Activated B cell treated with CpG ODN at 0.5 μM for 24 hours (primary cell): Measurements from ENCODE around the gene ARL3. TPM values are rescaled to one million over a fixed set of nuclear protein-coding genes. Genes with fewer than 3 reads are reported as not detected.

Experiments
- ATAC-seq: fragments of 200-7000 bp; cut with Tn5 transposase; one replicate; pipeline ENCODE4 v1.10.0; 2021; ENCODE audit warnings: low read depth, mild to moderate bottlenecking, moderate library complexity
- CTCF ChIA-PET: fragments of 350-600 bp; sonication (Branson Sonifier 250); formaldehyde crosslinking; loops from one replicate; lab custom pipeline; 2021; ENCODE audit warnings: antibody characterized with exemption; lab: Charles Lee
- POLR2A ChIA-PET: fragments of 350-600 bp; sonication (Branson Sonifier 250); formaldehyde crosslinking; loops from one replicate; lab custom pipeline; 2021; ENCODE audit warnings: antibody characterized with exemption; lab: Charles Lee
- DNase-seq: peaks from one replicate; pipeline ENCODE4 v3.0.0; 2022
- H3K27ac Mint-ChIP-seq: one replicate; pipeline ENCODE4 v1.8.0; 2020; ENCODE audit warnings: mixed read lengths
- H3K27me3 Mint-ChIP-seq: one replicate; pipeline ENCODE4 v1.8.0; 2021; ENCODE audit warnings: mixed read lengths
- H3K36me3 Mint-ChIP-seq: one replicate; pipeline ENCODE4 v1.8.0; 2021; ENCODE audit warnings: low read depth, mixed read lengths
- H3K4me1 Mint-ChIP-seq: one replicate; pipeline ENCODE4 v1.8.0; 2021; ENCODE audit warnings: mixed read lengths
- H3K4me3 Mint-ChIP-seq: one replicate; pipeline ENCODE4 v1.8.0; 2020; ENCODE audit warnings: mild to moderate bottlenecking, mixed read lengths
- H3K9me3 Mint-ChIP-seq: one replicate; pipeline ENCODE4 v1.8.0; 2020; ENCODE audit warnings: mixed read lengths
- intact Hi-C: fragments of 100-400 bp; cut with micrococcal nuclease; formaldehyde crosslinking; loops from one replicate; pipeline ENCODE4 v1.15.1; 2024
- total RNA-seq: library from RNA; stranded (reverse); gene quantifications from 2 replicates; pipeline ENCODE4 v1.2.3, GENCODE V29; 2022
- TF ChIP-seq, protein P1 (sequence below): fragments of 200-600 bp; IDR thresholded peaks from one replicate; pipeline ENCODE4 v1.8.0; 2022; ENCODE audit warnings: antibody characterized with exemption, mild to moderate bottlenecking

The ARL3 gene
- total RNA-seq, 1 donor from 2014 or later, result 5.1 TPM

DNA sequence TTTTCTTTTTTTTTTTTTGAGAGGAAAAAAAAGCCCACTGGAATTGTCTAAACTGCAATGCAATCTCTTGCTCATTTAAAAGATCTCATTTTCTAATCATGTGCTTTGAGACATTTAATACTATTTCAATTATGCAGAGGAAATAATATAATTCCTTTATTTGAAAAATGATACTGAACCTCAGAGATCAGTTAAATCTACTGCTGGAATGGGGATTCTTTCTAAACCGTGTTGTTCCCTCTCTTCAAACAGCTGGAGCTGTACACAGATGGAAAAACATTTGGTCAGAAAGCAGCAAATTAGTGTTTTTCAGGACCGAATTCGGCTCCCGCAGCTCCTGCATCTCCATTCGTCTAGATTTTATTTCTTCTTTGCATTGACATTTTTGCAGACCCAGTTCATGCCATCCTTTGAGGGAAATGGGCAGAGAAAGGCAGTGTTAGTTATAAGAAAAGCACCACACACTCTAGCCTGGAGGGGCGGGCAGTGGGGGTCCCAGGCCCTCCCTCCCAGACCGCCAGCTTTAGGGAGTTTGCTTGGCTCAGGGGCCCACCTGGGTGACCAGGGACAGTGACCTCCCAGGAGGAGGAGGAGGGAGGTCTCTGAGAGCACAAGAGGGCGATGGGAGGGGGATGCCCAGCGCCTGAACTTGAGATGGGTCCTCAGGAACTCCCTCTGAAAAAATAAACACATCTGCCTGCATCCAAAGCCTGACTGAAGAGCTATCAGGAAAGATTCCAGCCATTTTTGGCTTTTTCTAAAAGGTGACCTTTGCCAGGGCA lies 37.5 kb downstream of the ARL3 start:
- TF ChIP-seq, protein P1, sequence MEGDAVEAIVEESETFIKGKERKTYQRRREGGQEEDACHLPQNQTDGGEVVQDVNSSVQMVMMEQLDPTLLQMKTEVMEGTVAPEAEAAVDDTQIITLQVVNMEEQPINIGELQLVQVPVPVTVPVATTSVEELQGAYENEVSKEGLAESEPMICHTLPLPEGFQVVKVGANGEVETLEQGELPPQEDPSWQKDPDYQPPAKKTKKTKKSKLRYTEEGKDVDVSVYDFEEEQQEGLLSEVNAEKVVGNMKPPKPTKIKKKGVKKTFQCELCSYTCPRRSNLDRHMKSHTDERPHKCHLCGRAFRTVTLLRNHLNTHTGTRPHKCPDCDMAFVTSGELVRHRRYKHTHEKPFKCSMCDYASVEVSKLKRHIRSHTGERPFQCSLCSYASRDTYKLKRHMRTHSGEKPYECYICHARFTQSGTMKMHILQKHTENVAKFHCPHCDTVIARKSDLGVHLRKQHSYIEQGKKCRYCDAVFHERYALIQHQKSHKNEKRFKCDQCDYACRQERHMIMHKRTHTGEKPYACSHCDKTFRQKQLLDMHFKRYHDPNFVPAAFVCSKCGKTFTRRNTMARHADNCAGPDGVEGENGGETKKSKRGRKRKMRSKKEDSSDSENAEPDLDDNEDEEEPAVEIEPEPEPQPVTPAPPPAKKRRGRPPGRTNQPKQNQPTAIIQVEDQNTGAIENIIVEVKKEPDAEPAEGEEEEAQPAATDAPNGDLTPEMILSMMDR, result no peak
- Mint-ChIP-seq H3K27me3 (no peaks in the 10 kb centered on the region), H3K36me3 (peaks cover 2% of the 10 kb centered on the region), H3K4me3 (no peak overlapping the region), H3K27ac (peak overlapping the region; percentile 31), H3K9me3 (no peaks in the 10 kb centered on the region), H3K4me1 (peaks cover 45% of the 10 kb centered on the region)
- ATAC-seq (no peak), DNase-seq (no peak)
- ChIA-PET CTCF (interaction anchor here (1.3 to 2.5 kb wide), 2 partner anchors 32 to 37 kb away, joined by 6 to 10 read pairs; partner anchors contain the start of genes ARL3, SFXN2 and TRIM8), POLR2A (interaction anchor here (0.6 to 4.4 kb wide), 10 partner anchors 12 to 1014 kb away, joined by 3 to 78 read pairs (median 10); partner anchors contain the start of genes ARL3, FBXL15, SFXN2 and TRIM8)
- intact Hi-C loops, result loop anchor here (2.0 to 5.0 kb wide), 2 partner anchors 30 to 36 kb away; partner anchors contain the start of genes ARL3 and SFXN2

DNA sequence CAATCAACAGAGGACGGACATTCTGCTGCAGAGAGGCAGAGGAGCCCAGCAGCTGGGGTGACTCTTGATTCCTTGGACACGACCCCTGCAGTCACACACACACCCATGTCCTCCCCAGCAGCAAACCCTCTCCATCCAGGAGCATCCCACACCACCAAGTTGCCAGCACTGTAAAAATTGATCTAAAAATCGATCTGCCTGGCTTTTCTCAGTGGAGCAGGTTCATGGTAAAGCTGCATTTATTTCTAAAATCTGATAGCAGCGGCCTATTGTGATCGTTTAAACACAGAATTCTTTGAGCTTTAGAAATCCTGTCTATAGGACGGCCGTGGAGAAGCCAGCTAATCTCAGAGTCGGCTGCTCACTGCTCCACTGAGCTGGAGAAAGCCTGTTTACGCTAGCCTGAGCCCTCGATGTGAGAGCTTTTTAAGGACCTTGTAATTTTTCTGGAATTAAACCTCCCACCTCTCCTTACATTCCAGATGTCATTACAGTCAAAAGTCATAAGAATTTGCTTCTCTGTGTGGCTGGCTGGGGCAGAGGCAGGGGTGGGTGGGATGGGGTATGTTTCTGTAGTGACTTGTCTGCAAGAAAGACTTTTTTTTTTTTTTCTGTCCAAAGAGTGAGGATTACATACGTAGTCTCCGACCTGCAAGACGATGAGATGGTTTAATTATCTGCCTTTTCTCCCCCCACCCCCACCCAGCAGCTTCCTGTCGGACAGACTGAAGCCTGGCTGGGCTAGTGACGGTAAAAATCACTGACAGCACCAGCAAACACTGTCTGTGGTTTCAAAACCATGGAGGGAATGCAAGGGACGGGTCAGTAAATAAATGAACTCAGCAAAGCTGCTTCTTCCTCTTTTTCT lies 38.3 kb downstream of the ARL3 start:
- DNase-seq, result no peak

DNA sequence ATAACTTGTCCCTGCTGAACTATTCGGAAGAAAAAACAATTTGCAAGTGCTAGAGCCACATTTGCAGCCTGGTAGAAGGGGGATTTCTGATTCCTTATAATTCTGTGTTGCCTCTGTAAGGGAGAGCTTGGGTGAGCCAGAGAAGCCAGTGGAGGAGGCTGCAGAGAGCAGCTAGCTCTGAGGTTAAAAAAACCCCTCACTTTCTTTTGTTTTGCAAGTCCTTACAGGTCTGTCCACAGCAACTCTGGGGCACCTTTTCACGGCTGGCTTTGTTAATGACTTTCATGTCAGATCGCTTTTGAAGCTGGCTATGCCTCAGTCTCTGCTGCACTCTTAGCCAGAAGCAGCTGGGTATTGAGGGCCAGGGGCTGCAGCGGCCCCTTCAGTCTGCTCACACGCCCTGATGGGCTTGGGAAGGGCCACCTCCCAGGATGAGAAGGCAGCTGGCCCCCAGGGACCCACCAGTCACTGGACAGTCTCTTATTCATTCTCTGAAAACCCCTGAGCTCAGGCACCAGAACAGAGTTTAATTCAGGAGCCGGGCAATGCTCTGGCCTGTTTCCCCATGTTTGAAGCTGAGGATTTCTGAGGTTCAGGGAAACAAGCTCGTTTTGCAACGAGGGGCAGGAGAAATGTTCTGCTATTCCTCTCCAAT lies 39.1 kb downstream of the ARL3 start:
- intact Hi-C loops, result loop anchor here (5.0 kb wide), 1 partner anchor 37 kb away; the partner anchor contains the start of genes ARL3 and SFXN2
- Mint-ChIP-seq H3K4me1 (peaks cover 45% of the 10 kb centered on the region), H3K9me3 (no peaks in the 10 kb centered on the region), H3K27me3 (no peaks in the 10 kb centered on the region), H3K4me3 (peak overlapping the region; percentile 46), H3K36me3 (no peaks in the 10 kb centered on the region), H3K27ac (no peak overlapping the region)
- DNase-seq (no peak), ATAC-seq (no peak)
- TF ChIP-seq, protein P1, result no peak
- ChIA-PET POLR2A (interaction anchor here (0.9 to 4.4 kb wide), 6 partner anchors 14 to 38 kb away, joined by 3 to 78 read pairs (median 16); partner anchors contain the start of genes ARL3, SFXN2 and TRIM8), CTCF (interaction anchor here (0.9 to 2.5 kb wide), 3 partner anchors 14 to 39 kb away, joined by 3 to 10 read pairs (median 6); partner anchors contain the start of genes ARL3, SFXN2 and TRIM8)

More for the DNA sequence above, 38.3 kb downstream of the ARL3 start:
- CTCF ChIA-PET, result interaction anchor here (0.9 to 2.5 kb wide), 3 partner anchors 15 to 38 kb away, joined by 3 to 10 read pairs (median 6); partner anchors contain the start of genes ARL3, SFXN2 and TRIM8
- intact Hi-C loops, result loop anchor here (2.0 to 5.0 kb wide), 2 partner anchors 29 to 36 kb away; partner anchors contain the start of genes ARL3 and SFXN2
- peak; percentile 51 for ATAC-seq
- H3K27ac Mint-ChIP-seq, result no peak overlapping the region
- H3K36me3 Mint-ChIP-seq, result no peaks in the 10 kb centered on the region
- POLR2A ChIA-PET, result interaction anchor here (0.6 to 4.4 kb wide), 9 partner anchors 15 to 1015 kb away, joined by 3 to 78 read pairs (median 11); partner anchors contain the start of genes ARL3, FBXL15, SFXN2 and TRIM8
- H3K27me3 Mint-ChIP-seq, result no peaks in the 10 kb centered on the region
- TF ChIP-seq, protein P1, result no peak
- H3K9me3 Mint-ChIP-seq, result no peaks in the 10 kb centered on the region
- peak overlapping the region; percentile 46 for H3K4me3 Mint-ChIP-seq
- peaks cover 45% of the 10 kb centered on the region for H3K4me1 Mint-ChIP-seq

- H3K27ac Mint-ChIP-seq, result no peak overlapping the region
- DNase-seq (no peak), ATAC-seq (no peak)
- TF ChIP-seq, protein P1, result no peak
- peaks cover 45% of the 10 kb centered on the region for H3K4me1 Mint-ChIP-seq
- H3K27me3 Mint-ChIP-seq, result no peaks in the 10 kb centered on the region
- CTCF ChIA-PET, result interaction anchor here (0.6 to 2.5 kb wide), 3 partner anchors 29 to 40 kb away, joined by 5 to 10 read pairs (median 7); partner anchors contain the start of genes ARL3, SFXN2 and TRIM8
- H3K9me3 Mint-ChIP-seq, result no peaks in the 10 kb centered on the region
- POLR2A ChIA-PET, result interaction anchor here (0.9 to 4.4 kb wide), 5 partner anchors 14 to 39 kb away, joined by 3 to 78 read pairs (median 13); partner anchors contain the start of genes ARL3, SFXN2 and TRIM8
- no peak overlapping the region for H3K4me3 Mint-ChIP-seq
- intact Hi-C loops, result no loop called here
- H3K36me3 Mint-ChIP-seq, result no peaks in the 10 kb centered on the region
Observed at GRCh38 chr10:102674566-102674965, 39.6 kb downstream of the ARL3 start.
